Adipocyte (in vitro differentiated cells): ENCODE measurements around the gene TARS1.

Experiments
- DNase-seq: peaks from one replicate; pipeline ENCODE4 v3.0.0-alpha.2; 2015; ENCODE audit warnings: low read depth
- H3K27me3 ChIP-seq: replicated peaks from 2 replicates; pipeline ENCODE4 v1.7.0; 2013; ENCODE audit warnings: mild to moderate bottlenecking, low read length, moderate library complexity; ENCODE audit not compliant: control insufficient read depth, insufficient read depth
- H3K36me3 ChIP-seq: 2 replicates; pipeline ENCODE4 v1.7.0; 2013; ENCODE audit warnings: low read length, mild to moderate bottlenecking, moderate library complexity; ENCODE audit not compliant: control insufficient read depth, insufficient read depth, severe bottlenecking
- H3K4me1 ChIP-seq: 2 replicates; pipeline ENCODE4 v1.7.0; 2013; ENCODE audit warnings: mild to moderate bottlenecking, low read length, moderate library complexity; ENCODE audit not compliant: control insufficient read depth, insufficient read depth
- H3K4me3 ChIP-seq: 2 replicates; pipeline ENCODE4 v1.7.0; 2013; ENCODE audit warnings: mild to moderate bottlenecking, low read length, moderate library complexity
- H3K9ac ChIP-seq: 2 replicates; pipeline ENCODE4 v1.7.0; 2013; ENCODE audit warnings: mild to moderate bottlenecking, low read length, moderate library complexity
- H3K9me3 ChIP-seq: 2 replicates; pipeline ENCODE4 v1.7.0; 2013; ENCODE audit warnings: mild to moderate bottlenecking, low read length, moderate library complexity; ENCODE audit not compliant: control insufficient read depth

Gene TARS1

DNA sequence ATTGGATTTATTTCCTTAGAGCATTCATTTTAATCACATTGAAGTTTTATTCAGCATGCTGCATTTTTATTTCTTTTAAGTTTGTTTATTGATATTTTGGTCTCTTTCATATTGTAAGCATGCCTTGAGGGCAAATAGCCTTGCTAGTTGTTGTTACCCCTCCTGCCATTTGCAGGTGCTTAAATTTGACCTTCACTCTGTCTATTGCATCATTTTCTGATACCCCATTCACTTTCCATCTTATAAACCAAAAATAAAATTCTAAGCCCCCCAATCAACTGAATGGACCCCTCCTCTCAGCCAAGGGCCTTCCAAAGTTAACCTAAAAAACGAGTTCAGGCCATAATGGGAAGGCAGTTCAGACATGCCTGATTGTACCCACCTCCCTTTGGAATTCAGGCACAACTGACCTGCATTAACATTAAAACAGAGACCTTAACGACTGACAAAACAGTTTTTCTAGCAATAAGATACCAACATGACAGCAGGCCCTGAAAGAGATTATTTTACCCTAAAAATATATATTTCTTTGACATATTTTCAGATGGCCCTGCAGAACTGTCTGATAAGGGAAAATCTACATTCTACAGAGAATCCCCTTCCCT, 32.1 kb downstream of the TARS1 start:
- no peak for DNase-seq
- peaks cover 10% of the 10 kb centered on the region for H3K4me1 ChIP-seq
- H3K27me3 ChIP-seq: no peaks in the 10 kb centered on the region
- H3K9me3 ChIP-seq: no peaks in the 10 kb centered on the region
- no peak overlapping the region for H3K9ac ChIP-seq
- no peak overlapping the region for H3K4me3 ChIP-seq
- peaks cover 76% of the 10 kb centered on the region for H3K36me3 ChIP-seq

DNA sequence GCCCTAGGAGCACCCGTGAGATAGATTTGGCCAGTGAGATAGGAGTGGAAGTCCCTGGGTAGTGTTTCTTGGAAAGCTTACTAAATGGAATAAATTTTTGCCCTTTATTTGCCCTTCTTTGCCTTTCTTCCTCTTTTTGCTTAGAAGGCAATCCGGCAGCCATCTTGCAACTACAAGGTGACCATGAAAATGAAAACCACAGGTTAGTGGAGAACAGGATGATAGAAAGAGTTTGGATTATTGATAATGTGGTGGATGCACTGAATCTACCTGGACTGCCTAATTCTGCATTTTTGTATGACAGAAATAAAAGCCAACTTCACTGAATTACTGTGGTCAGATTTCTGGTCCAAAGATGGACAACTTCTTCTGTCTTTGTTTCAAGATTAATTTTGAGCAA, 33.2 kb downstream of the TARS1 start:
- H3K9ac ChIP-seq: no peak overlapping the region
- no peak for DNase-seq
- H3K4me3 ChIP-seq: no peak overlapping the region
- H3K27me3 ChIP-seq: no peaks in the 10 kb centered on the region
- no peaks in the 10 kb centered on the region for H3K9me3 ChIP-seq
- peaks cover 10% of the 10 kb centered on the region for H3K4me1 ChIP-seq
- peaks cover 65% of the 10 kb centered on the region for H3K36me3 ChIP-seq

- Histone ChIP-seq H3K36me3 (peaks cover 60% of the 10 kb centered on the region), H3K9me3 (no peaks in the 10 kb centered on the region), H3K4me1 (peaks cover 10% of the 10 kb centered on the region), H3K9ac (no peak overlapping the region), H3K4me3 (no peak overlapping the region), H3K27me3 (no peaks in the 10 kb centered on the region)
- no peak for DNase-seq
These were observed 34.2 kb downstream of the TARS1 start for GRCh38 chr5:33474931-33475499.

DNA sequence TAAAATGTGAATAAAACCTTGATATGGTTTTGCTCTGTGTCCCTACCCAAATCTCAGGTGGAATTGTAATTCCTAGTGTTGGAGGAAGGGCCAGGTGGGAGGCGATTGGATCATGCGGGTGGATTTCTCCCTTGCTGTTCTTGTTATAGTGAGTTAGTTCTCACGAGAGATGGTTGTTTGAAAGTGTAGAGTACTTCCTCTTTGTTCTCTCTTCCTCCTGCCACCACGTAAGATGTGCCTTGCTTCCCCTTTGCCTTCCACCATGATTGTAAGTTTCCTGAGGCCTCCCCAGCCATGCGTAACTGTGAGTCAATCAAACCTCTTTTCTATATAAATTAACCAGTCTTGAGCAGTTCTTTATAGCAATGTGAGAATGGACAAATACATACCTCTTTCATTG, 34.9 kb downstream of the TARS1 start:
- Histone ChIP-seq H3K4me1 (peaks cover 10% of the 10 kb centered on the region), H3K9me3 (no peaks in the 10 kb centered on the region), H3K4me3 (no peak overlapping the region), H3K9ac (no peak overlapping the region), H3K36me3 (peaks cover 53% of the 10 kb centered on the region), H3K27me3 (no peaks in the 10 kb centered on the region)
- no peak for DNase-seq

DNA sequence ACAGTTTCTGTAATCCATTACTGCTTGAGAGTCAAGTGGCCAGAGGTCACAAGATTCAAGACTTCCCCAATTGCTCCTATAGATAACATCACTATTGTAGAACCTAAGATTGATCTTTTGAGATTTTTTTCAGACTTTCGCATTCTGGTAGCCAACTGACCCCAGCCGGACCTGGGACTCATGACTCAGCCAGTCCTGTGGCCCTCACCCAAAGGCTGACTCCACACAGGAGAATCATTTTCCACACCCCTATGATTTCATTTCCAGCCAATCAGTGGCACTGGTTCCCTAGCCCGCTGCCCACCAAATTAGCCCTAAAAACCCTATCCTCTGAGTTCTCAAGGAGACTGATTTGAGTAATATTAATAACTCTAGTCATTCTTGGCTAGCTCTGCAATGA, 36.2 kb downstream of the TARS1 start:
- Histone ChIP-seq H3K4me3 (no peak overlapping the region), H3K9me3 (no peaks in the 10 kb centered on the region), H3K4me1 (peaks cover 8% of the 10 kb centered on the region), H3K36me3 (peaks cover 40% of the 10 kb centered on the region), H3K27me3 (no peaks in the 10 kb centered on the region), H3K9ac (no peak overlapping the region)
- DNase-seq: no peak

GRCh38 chr5:33477816-33478215, 37.1 kb downstream of the TARS1 start:
- H3K36me3 ChIP-seq: peaks cover 31% of the 10 kb centered on the region
- no peaks in the 10 kb centered on the region for H3K27me3 ChIP-seq
- no peak for DNase-seq
- no peak overlapping the region for H3K4me3 ChIP-seq
- H3K9ac ChIP-seq: no peak overlapping the region
- H3K4me1 ChIP-seq: peaks cover 8% of the 10 kb centered on the region
- no peaks in the 10 kb centered on the region for H3K9me3 ChIP-seq

- Histone ChIP-seq H3K9ac (no peak overlapping the region), H3K9me3 (no peaks in the 10 kb centered on the region), H3K4me1 (no peaks in the 10 kb centered on the region), H3K27me3 (no peaks in the 10 kb centered on the region), H3K36me3 (peaks cover 23% of the 10 kb centered on the region), H3K4me3 (no peak overlapping the region)
- DNase-seq: no peak
These were observed 38.5 kb downstream of the TARS1 start for GRCh38 chr5:33479311-33479710.

GRCh38 chr5:33480876-33481275, 40.1 kb downstream of the TARS1 start:
- H3K9ac ChIP-seq: no peak overlapping the region
- H3K4me3 ChIP-seq: no peak overlapping the region

GRCh38 chr5:33482335-33482734, 41.6 kb downstream of the TARS1 start:
- Histone ChIP-seq H3K9ac (no peak overlapping the region), H3K9me3 (no peaks in the 10 kb centered on the region)
- no peak for DNase-seq

More at GRCh38 chr5:33480876-33481275, 40.1 kb downstream of the TARS1 start:
- no peaks in the 10 kb centered on the region for H3K9me3 ChIP-seq
- H3K4me1 ChIP-seq: no peaks in the 10 kb centered on the region
- peaks cover 11% of the 10 kb centered on the region for H3K36me3 ChIP-seq
- no peak for DNase-seq
- H3K27me3 ChIP-seq: no peaks in the 10 kb centered on the region

DNA sequence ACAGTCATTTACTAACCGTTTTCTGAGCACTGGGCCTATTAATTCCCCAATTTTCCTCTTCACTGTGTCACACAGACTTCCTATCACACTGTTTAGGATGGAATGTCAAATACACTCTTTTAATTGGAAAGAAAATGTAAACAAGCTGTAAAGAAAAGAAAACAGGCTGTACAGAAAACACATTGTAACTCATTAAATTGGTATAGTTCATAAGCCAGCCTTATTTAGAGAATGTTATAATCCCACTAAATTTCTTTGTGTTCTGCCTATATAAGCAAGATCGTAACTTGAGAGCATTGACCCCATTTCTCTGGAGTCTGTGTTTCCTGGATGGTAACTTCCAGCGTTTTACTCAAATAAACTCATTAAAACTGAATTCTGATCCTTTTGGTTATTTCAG, 46.5 kb downstream of the TARS1 start:
- H3K4me1 ChIP-seq: no peaks in the 10 kb centered on the region
- H3K36me3 ChIP-seq: no peaks in the 10 kb centered on the region
- H3K9me3 ChIP-seq: no peaks in the 10 kb centered on the region
- H3K27me3 ChIP-seq: no peaks in the 10 kb centered on the region
- no peak overlapping the region for H3K4me3 ChIP-seq
- no peak overlapping the region for H3K9ac ChIP-seq
- DNase-seq: peak; percentile 10

More at GRCh38 chr5:33482335-33482734, 41.6 kb downstream of the TARS1 start:
- Histone ChIP-seq H3K36me3 (peaks cover 6% of the 10 kb centered on the region), H3K27me3 (no peaks in the 10 kb centered on the region), H3K4me1 (no peaks in the 10 kb centered on the region), H3K4me3 (no peak overlapping the region)

- Histone ChIP-seq H3K4me1 (no peaks in the 10 kb centered on the region), H3K27me3 (no peaks in the 10 kb centered on the region), H3K9me3 (no peaks in the 10 kb centered on the region), H3K4me3 (no peak overlapping the region), H3K36me3 (no peaks in the 10 kb centered on the region), H3K9ac (no peak overlapping the region)
- no peak for DNase-seq
These were observed 48.0 kb downstream of the TARS1 start for GRCh38 chr5:33488558-33489355.
